CD14-positive monocyte (primary cell): ENCODE data around the gene FBXL17. TPM values are rescaled to one million over a fixed set of nuclear protein-coding genes. Genes with fewer than 3 reads are reported as not detected.

ENCODE experiments used
- DNase-seq, 3 donors: peaks; one replicate each; pipeline ENCODE4 v3.0.0-alpha.2; 2011 to 2022
- H2AFZ ChIP-seq: 2 replicates; pipeline ENCODE4 v1.6.0; 2012; ENCODE audit warnings: mild to moderate bottlenecking, low read depth, low read length, inconsistent platforms; ENCODE audit not compliant: insufficient read depth, poor library complexity, severe bottlenecking
- H3K27ac ChIP-seq, 2 donors: 1 replicate in 1 of 2; 2 replicates in 1 of 2; pipeline ENCODE4 v1.5.1; 2012 to 2013; ENCODE audit warnings: low read length in 2 of 2, control low read depth in 1 of 2, inconsistent platforms in 1 of 2, low read depth in 1 of 2, mild to moderate bottlenecking in 1 of 2
- H3K27me3 ChIP-seq, 2 donors: one replicate each; pipeline versions ENCODE4 v1.6.0 to v1.6.1; 2011 to 2013; ENCODE audit warnings: low read length in 2 of 2; ENCODE audit not compliant: control insufficient read depth in 2 of 2, insufficient read depth in 2 of 2
- H3K36me3 ChIP-seq, 2 donors: replicated peaks in 1 of 2; 1 replicate in 1 of 2; 2 replicates in 1 of 2; pipeline versions ENCODE4 v1.5.1 to v1.6.1; 2012 to 2013; ENCODE audit warnings: low read length in 2 of 2, control low read depth in 1 of 2, inconsistent platforms in 1 of 2, mild to moderate bottlenecking in 1 of 2; ENCODE audit not compliant: insufficient read depth in 2 of 2, control insufficient read depth in 1 of 2
- H3K4me1 ChIP-seq, 2 donors: 1 replicate in 1 of 2; 2 replicates in 1 of 2; pipeline versions ENCODE4 v1.5.1 to v1.6.1; 2012 to 2013; ENCODE audit warnings: low read length in 2 of 2, control low read depth in 1 of 2, inconsistent platforms in 1 of 2, mild to moderate bottlenecking in 1 of 2, moderate library complexity in 1 of 2; ENCODE audit not compliant: insufficient read depth in 2 of 2, control insufficient read depth in 1 of 2
- H3K4me2 ChIP-seq: replicated peaks from 2 replicates; pipeline ENCODE3; 2012; ENCODE audit warnings: low read length, moderate library complexity, mild to moderate bottlenecking; ENCODE audit not compliant: poor library complexity, severe bottlenecking; ENCODE audit errors: extremely low read depth
- H3K4me3 ChIP-seq, 3 experiments: fragments of 200-600 bp in 1 of 3; sonication (generic) in 1 of 3; replicated peaks in 1 of 3; 1 replicate in 2 of 3; 2 replicates in 1 of 3; pipeline ENCODE4 v1.5.1; 2011 to 2013; ENCODE audit warnings: low read length in 3 of 3, mild to moderate bottlenecking in 3 of 3, control low read depth in 2 of 3, low read depth in 2 of 3, inconsistent platforms in 1 of 3, moderate library complexity in 1 of 3
- H3K79me2 ChIP-seq: 2 replicates; pipeline ENCODE4 v1.6.0; 2012; ENCODE audit warnings: mild to moderate bottlenecking, control low read depth, inconsistent platforms, low read length, moderate library complexity; ENCODE audit not compliant: insufficient read depth
- H3K9ac ChIP-seq: 2 replicates; pipeline ENCODE4 v1.6.0; 2017; ENCODE audit warnings: low read length, mild to moderate bottlenecking; ENCODE audit not compliant: insufficient read depth, poor library complexity, severe bottlenecking
- H3K9me3 ChIP-seq, 2 donors: replicated peaks in 1 of 2; 1 replicate in 1 of 2; 2 replicates in 1 of 2; pipeline versions ENCODE4 v1.5.1 to v1.6.1; 2012 to 2013; ENCODE audit warnings: low read length in 2 of 2, control low read depth in 1 of 2; ENCODE audit not compliant: control insufficient read depth in 1 of 2, insufficient read depth in 1 of 2
- H4K20me1 ChIP-seq: 2 replicates; pipeline ENCODE4 v1.6.0; 2012; ENCODE audit warnings: mild to moderate bottlenecking, low read length, control low read depth, moderate library complexity; ENCODE audit not compliant: insufficient read depth
- H3K27ac Mint-ChIP-seq, 7 donors: one replicate each; pipeline ENCODE4 v1.8.0; 2020; ENCODE audit warnings: mild to moderate bottlenecking in 7 of 7, mixed read lengths in 7 of 7, moderate library complexity in 6 of 7, inconsistent platforms in 2 of 7
- H3K27me3 Mint-ChIP-seq, 3 donors: one replicate each; pipeline ENCODE4 v1.8.0; 2021 to 2022; ENCODE audit warnings: low read depth in 3 of 3, mild to moderate bottlenecking in 3 of 3, mixed read lengths in 3 of 3, moderate library complexity in 3 of 3, inconsistent platforms in 1 of 3
- H3K36me3 Mint-ChIP-seq, 2 donors: one replicate each; pipeline ENCODE4 v1.8.0; 2020; ENCODE audit warnings: mixed read lengths in 2 of 2, inconsistent platforms in 1 of 2, mild to moderate bottlenecking in 1 of 2
- H3K4me1 Mint-ChIP-seq: one replicate; pipeline ENCODE4 v1.8.0; 2020; ENCODE audit warnings: mild to moderate bottlenecking, mixed read lengths
- H3K4me3 Mint-ChIP-seq, 2 donors: one replicate each; pipeline ENCODE4 v1.8.0; 2020; ENCODE audit warnings: mild to moderate bottlenecking in 2 of 2, mixed read lengths in 2 of 2, moderate library complexity in 1 of 2
- H3K9me3 Mint-ChIP-seq, 7 donors: one replicate each; pipeline ENCODE4 v1.8.0; 2020 to 2022; ENCODE audit warnings: mixed read lengths in 7 of 7, mild to moderate bottlenecking in 6 of 7, moderate library complexity in 6 of 7, inconsistent platforms in 2 of 7
- CTCF ChIP-seq: fragments of 200-600 bp; IDR thresholded peaks from one replicate; pipeline ENCODE4 v1.8.0; 2022; ENCODE audit warnings: antibody characterized with exemption, mild to moderate bottlenecking
- WGBS: methylation state at CpG from one replicate; pipeline ENCODE4 v1.1.5; 2013; ENCODE audit warnings: missing lambda C conversion rate; ENCODE audit not compliant: insufficient coverage; 5-methylcytosine and 5-hydroxymethylcytosine counted together
- intact Hi-C, 2 donors: fragments of 100-400 bp; cut with micrococcal nuclease; formaldehyde crosslinking; loops; one replicate each; pipeline versions ENCODE4 v1.15.0 to v1.15.1; 2023
- polyA plus RNA-seq, 3 donors: library from polyadenylated mRNA; depleted of rRNA in 1 of 3; unstranded in 2 of 3; stranded (reverse) in 1 of 3; fragments of 300-500 nt in 2 of 3; fragments of >200 nt in 1 of 3; fragmentation: Illumina TruSeq in 2 of 3; gene quantifications; 1 replicate in 2 of 3; 2 replicates in 1 of 3; pipeline ENCODE4 v1.2.3, GENCODE V29; 2012 to 2021

FBXL17 gene
- polyA plus RNA-seq, 3 donors, result 1.5 to 6.6 (median 2.0) TPM

- H3K27ac Mint-ChIP-seq, result no peak overlapping the region
- Histone ChIP-seq H3K4me1 (peaks cover 7 to 20% of the 10 kb centered on the region in 2 donors), H3K36me3 (no peaks in the 10 kb centered on the region), H4K20me1 (no peaks in the 10 kb centered on the region), H3K4me3 (no peak overlapping the region), H3K27ac (no peak overlapping the region), H3K9ac (no peak overlapping the region), H3K27me3 (no peaks in the 10 kb centered on the region), H3K9me3 (no peaks in the 10 kb centered on the region), H3K79me2 (no peaks in the 10 kb centered on the region), H2AFZ (no peak overlapping the region), H3K4me2 (no peak overlapping the region)
- intact Hi-C loops, result no loop called here
- no peaks in the 10 kb centered on the region for H3K9me3 Mint-ChIP-seq
- H3K27me3 Mint-ChIP-seq, result no peaks in the 10 kb centered on the region
- no peak overlapping the region for H3K4me3 Mint-ChIP-seq
- H3K4me1 Mint-ChIP-seq, result peaks cover 15% of the 10 kb centered on the region
- peaks cover 2 to 3% of the 10 kb centered on the region in 2 donors for H3K36me3 Mint-ChIP-seq
- TF ChIP-seq CTCF, result no peak
- WGBS, result no CpG with 5 or more reads among the region's 4 CpGs
- DNase-seq, result no peak
These were observed 237.6 kb downstream of the FBXL17 start for GRCh38 chr5:108144332-108144731.

GRCh38 chr5:108143581-108143980 lies 238.3 kb downstream of the FBXL17 start:
- Histone ChIP-seq H4K20me1 (no peaks in the 10 kb centered on the region), H3K27me3 (no peaks in the 10 kb centered on the region), H3K27ac (no peak overlapping the region), H3K36me3 (no peaks in the 10 kb centered on the region), H2AFZ (no peak overlapping the region), H3K4me2 (no peak overlapping the region), H3K9ac (no peak overlapping the region), H3K4me3 (no peak overlapping the region), H3K4me1 (peaks cover 7 to 20% of the 10 kb centered on the region in 2 donors), H3K79me2 (no peaks in the 10 kb centered on the region), H3K9me3 (no peaks in the 10 kb centered on the region)
- H3K9me3 Mint-ChIP-seq, result no peaks in the 10 kb centered on the region
- no peak overlapping the region for H3K27ac Mint-ChIP-seq
- H3K27me3 Mint-ChIP-seq, result no peaks in the 10 kb centered on the region
- peaks cover 15% of the 10 kb centered on the region for H3K4me1 Mint-ChIP-seq
- H3K4me3 Mint-ChIP-seq, result no peak overlapping the region
- TF ChIP-seq CTCF, result no peak
- peaks cover 2 to 3% of the 10 kb centered on the region in 2 donors for H3K36me3 Mint-ChIP-seq
- intact Hi-C loops, result no loop called here
- no peak for DNase-seq
